IMR-90 (cell line): Measurements from ENCODE around the gene KATNBL1. TPM values are rescaled to one million over a fixed set of nuclear protein-coding genes. Genes with fewer than 3 reads are reported as not detected.
A peak's percentile ranks its signal among the peaks of the same experiment; 100 is the strongest.

Source experiments
- ATAC-seq: fragments of 200-7000 bp; cut with Tn5 transposase; 2 replicates; pipeline ENCODE4 v1.9.1; 2020; ENCODE audit warnings: low read depth, mild to moderate bottlenecking, moderate library complexity
- BruUV-seq: library from RNA; stranded (reverse); fragments of 400-500 nt; replicated peaks from 2 replicates; lab custom pipeline; 2021; lab: Mats Ljungman, UMichigan
- CTCF ChIA-PET: fragments of 300-600 bp; formaldehyde crosslinking; extraction: SDS; loops from one replicate; lab custom pipeline; 2021; ENCODE audit warnings: antibody characterized with exemption; lab: Yijun Ruan, JAX
- POLR2A ChIA-PET: fragments of 300-600 bp; sonication (Branson Sonifier 250); formaldehyde crosslinking; loops from one replicate; lab custom pipeline; 2022; ENCODE audit warnings: antibody characterized with exemption; ENCODE audit not compliant: unreplicated experiment; lab: Charles Lee
- DNase-seq: peaks from one replicate; pipeline ENCODE4 v3.0.0; 2013
- H2AFZ ChIP-seq: replicated peaks from 2 replicates; pipeline ENCODE3; 2013; ENCODE audit warnings: low read length, mild to moderate bottlenecking; ENCODE audit not compliant: poor library complexity
- H2AK5ac ChIP-seq: 2 replicates; pipeline ENCODE4 v1.6.1; 2013; ENCODE audit warnings: low read depth, low read length, inconsistent platforms
- H2AK9ac ChIP-seq: replicated peaks from 2 replicates; pipeline ENCODE3; 2013; ENCODE audit warnings: mild to moderate bottlenecking, low read depth, low read length, moderate library complexity; ENCODE audit not compliant: poor library complexity
- H2BK120ac ChIP-seq: 2 replicates; pipeline ENCODE4 v1.6.1; 2013; ENCODE audit warnings: low read depth, low read length, inconsistent platforms
- H2BK15ac ChIP-seq: 3 replicates; pipeline ENCODE4 v1.6.1; 2013; ENCODE audit warnings: low read depth, low read length, inconsistent platforms
- H2BK20ac ChIP-seq: 2 replicates; pipeline ENCODE4 v1.6.1; 2013; ENCODE audit warnings: low read depth, mild to moderate bottlenecking, inconsistent platforms, low read length, moderate library complexity
- H2BK5ac ChIP-seq: 2 replicates; pipeline ENCODE4 v1.6.1; 2013; ENCODE audit warnings: mild to moderate bottlenecking, low read depth, low read length, inconsistent platforms; ENCODE audit not compliant: poor library complexity, severe bottlenecking
- H3K14ac ChIP-seq: replicated peaks from 2 replicates; pipeline ENCODE4 v1.6.1; 2013; ENCODE audit warnings: low read depth, low read length, inconsistent platforms
- H3K18ac ChIP-seq: 2 replicates; pipeline ENCODE4 v1.6.1; 2013; ENCODE audit warnings: low read depth, low read length, control low read depth
- H3K23ac ChIP-seq: 2 replicates; pipeline ENCODE4 v1.6.1; 2013; ENCODE audit warnings: low read depth, low read length, inconsistent platforms
- H3K27ac ChIP-seq: 2 replicates; pipeline ENCODE4 v1.5.1; 2013; ENCODE audit warnings: mild to moderate bottlenecking, control low read depth, low read length; ENCODE audit not compliant: insufficient read depth
- H3K27me3 ChIP-seq: 2 replicates; pipeline ENCODE4 v1.6.1; 2013; ENCODE audit warnings: low read length; ENCODE audit not compliant: control insufficient read depth, insufficient read depth
- H3K36me3 ChIP-seq: 2 replicates; pipeline ENCODE4 v1.6.1; 2013; ENCODE audit warnings: low read length, mixed read lengths; ENCODE audit not compliant: control insufficient read depth, insufficient read depth
- H3K4ac ChIP-seq: 2 replicates; pipeline ENCODE4 v1.6.1; 2013; ENCODE audit warnings: low read depth, low read length, inconsistent platforms
- H3K4me1 ChIP-seq: 2 replicates; pipeline ENCODE4 v1.6.1; 2013; ENCODE audit warnings: low read length, mixed read lengths; ENCODE audit not compliant: control insufficient read depth, insufficient read depth
- H3K4me2 ChIP-seq: 2 replicates; pipeline ENCODE4 v1.6.1; 2013; ENCODE audit warnings: low read depth, mild to moderate bottlenecking, control low read depth, low read length, moderate library complexity
- H3K4me3 ChIP-seq: 2 replicates; pipeline ENCODE4 v1.5.1; 2013; ENCODE audit warnings: low read depth, mild to moderate bottlenecking, control low read depth, low read length, moderate library complexity; ENCODE audit not compliant: insufficient read depth
- H3K56ac ChIP-seq: 2 replicates; pipeline ENCODE4 v1.6.1; 2013; ENCODE audit warnings: low read length, inconsistent platforms; ENCODE audit not compliant: insufficient read depth; ENCODE audit errors: extremely low read depth
- H3K79me1 ChIP-seq, 2 experiments: 2 replicates each; pipeline ENCODE4 v1.6.1; 2013; ENCODE audit warnings: low read length in 2 of 2, inconsistent platforms in 1 of 2, low read depth in 1 of 2
- H3K9ac ChIP-seq: 2 replicates; pipeline ENCODE4 v1.6.1; 2013; ENCODE audit warnings: low read depth, low read length, control low read depth
- H3K9me1 ChIP-seq: 2 replicates; pipeline ENCODE4 v1.6.1; 2013; ENCODE audit warnings: low read length, inconsistent platforms; ENCODE audit not compliant: insufficient read depth
- H3K9me3 ChIP-seq: 2 replicates; pipeline ENCODE4 v1.6.1; 2013; ENCODE audit warnings: low read length; ENCODE audit not compliant: control insufficient read depth, insufficient read depth
- H4K20me1 ChIP-seq: 2 replicates; pipeline ENCODE4 v1.6.1; 2013; ENCODE audit warnings: low read length, inconsistent platforms; ENCODE audit not compliant: insufficient read depth
- H4K5ac ChIP-seq: 2 replicates; pipeline ENCODE4 v1.6.1; 2013; ENCODE audit warnings: mild to moderate bottlenecking, low read depth, low read length, control low read depth
- H4K8ac ChIP-seq, 2 experiments: 2 replicates each; pipeline ENCODE4 v1.6.1; 2013; ENCODE audit warnings: low read depth in 2 of 2, low read length in 2 of 2, control low read depth in 1 of 2, inconsistent platforms in 1 of 2
- H4K91ac ChIP-seq: 2 replicates; pipeline ENCODE4 v1.6.1; 2013; ENCODE audit warnings: low read depth, low read length, inconsistent platforms; ENCODE audit not compliant: insufficient read depth
- BHLHE40 ChIP-seq: fragments of 150-350 bp; IDR thresholded peaks from 2 replicates; pipeline ENCODE4 v1.6.1; 2016; ENCODE audit warnings: mild to moderate bottlenecking, low read depth, low read length
- CHD1 ChIP-seq: IDR thresholded peaks from 2 replicates; pipeline ENCODE4 v1.6.1; 2012; ENCODE audit warnings: low read depth, low read length, improper control_type of control experiment
- FOS ChIP-seq: fragments of 150-350 bp; IDR thresholded peaks from 2 replicates; pipeline ENCODE4 v1.6.1; 2016; ENCODE audit warnings: low read depth, low read length
- MAFK ChIP-seq: IDR thresholded peaks from 2 replicates; pipeline ENCODE4 v1.6.1; 2012; ENCODE audit warnings: low read depth, low read length, improper control_type of control experiment
- MAZ ChIP-seq: IDR thresholded peaks from 2 replicates; pipeline ENCODE4 v1.6.1; 2012; ENCODE audit warnings: low read depth, mild to moderate bottlenecking, low read length, improper control_type of control experiment, moderate library complexity, borderline replicate concordance
- MXI1 ChIP-seq: IDR thresholded peaks from 2 replicates; pipeline ENCODE4 v1.6.1; 2012; ENCODE audit warnings: low read depth, mild to moderate bottlenecking, low read length, moderate library complexity, borderline replicate concordance
- NFE2L2 ChIP-seq: fragments of 150-350 bp; IDR thresholded peaks from 2 replicates; pipeline ENCODE4 v1.6.1; 2016; ENCODE audit warnings: low read depth, mild to moderate bottlenecking, low read length
- RAD21 ChIP-seq: IDR thresholded peaks from 2 replicates; pipeline ENCODE4 v1.6.1; 2012; ENCODE audit warnings: low read length, improper control_type of control experiment
- RCOR1 ChIP-seq: IDR thresholded peaks from 2 replicates; pipeline ENCODE4 v1.6.1; 2012; ENCODE audit warnings: mild to moderate bottlenecking, low read length, improper control_type of control experiment; ENCODE audit not compliant: insufficient replicate concordance
- RFX5 ChIP-seq: IDR thresholded peaks from 2 replicates; pipeline ENCODE4 v1.8.0; 2012; ENCODE audit warnings: low read depth, mild to moderate bottlenecking, low read length, moderate library complexity
- SMC3 ChIP-seq: fragments of 150-350 bp; IDR thresholded peaks from 2 replicates; pipeline ENCODE4 v1.6.1; 2016; ENCODE audit warnings: low read depth, mild to moderate bottlenecking, antibody characterized with exemption, low read length, moderate library complexity
- WGBS, 2 experiments: methylation state at CpG; one replicate each; pipeline versions ENCODE4 v1.1.5 to v1.1.7; 2013; ENCODE audit warnings: missing lambda C conversion rate in 2 of 2; ENCODE audit not compliant: insufficient read length in 1 of 2; ENCODE audit errors: extremely low coverage in 2 of 2; 5-methylcytosine and 5-hydroxymethylcytosine counted together
- dilution Hi-C: fragments of 300-500 bp; cut with HindIII; formaldehyde crosslinking; loops from one replicate; pipeline ENCODE4 v1.14.3; 2018; ENCODE audit warnings: low sequenced_read_pairs; ENCODE audit not compliant: unreplicated experiment
- in situ Hi-C: fragments of 300-500 bp; cut with MboI; formaldehyde crosslinking; loops from 3 replicates; pipeline ENCODE4 v1.14.3; 2019; ENCODE audit warnings: low sequenced_read_pairs, inconsistent platforms, mixed read lengths
- intact Hi-C: fragments of 100-400 bp; cut with micrococcal nuclease; formaldehyde crosslinking; loops from 2 replicates; pipeline ENCODE4 v1.10.0; 2022
- polyA plus RNA-seq, 3 experiments: library from polyadenylated mRNA; depleted of rRNA; stranded (reverse); fragments of >200 nt; gene quantifications; 2 replicates each; pipeline ENCODE4 v1.2.3, GENCODE V29; 2012; ENCODE audit warnings: low replicate concordance in 1 of 3
- total RNA-seq: library from RNA; depleted of rRNA; stranded (reverse); fragments of >200 nt; gene quantifications from 2 replicates; pipeline ENCODE4 v1.2.3, GENCODE V29; 2012
- TF ChIP-seq, protein P1 (sequence below): fragments of 150-350 bp; IDR thresholded peaks from 2 replicates; pipeline ENCODE4 v1.6.1; 2017; ENCODE audit warnings: mild to moderate bottlenecking, antibody characterized with exemption, low read length, low read depth
- TF ChIP-seq, protein P2 (sequence below): fragments of 150-350 bp; IDR thresholded peaks from 2 replicates; pipeline ENCODE4 v1.6.1; 2016; ENCODE audit warnings: low read depth, mild to moderate bottlenecking, low read length, moderate library complexity, borderline replicate concordance
- TF ChIP-seq, protein P3 (sequence below): conservative IDR thresholded peaks from 2 replicates; pipeline ENCODE4 v1.5.1; 2012; ENCODE audit warnings: mild to moderate bottlenecking, low read depth, low read length, improper control_type of control experiment

KATNBL1 gene
- total and polyA plus RNA-seq, 2 of the 4 experiments (the other 2 are of a cell fraction) = 17.1 to 24.0 TPM

DNA sequence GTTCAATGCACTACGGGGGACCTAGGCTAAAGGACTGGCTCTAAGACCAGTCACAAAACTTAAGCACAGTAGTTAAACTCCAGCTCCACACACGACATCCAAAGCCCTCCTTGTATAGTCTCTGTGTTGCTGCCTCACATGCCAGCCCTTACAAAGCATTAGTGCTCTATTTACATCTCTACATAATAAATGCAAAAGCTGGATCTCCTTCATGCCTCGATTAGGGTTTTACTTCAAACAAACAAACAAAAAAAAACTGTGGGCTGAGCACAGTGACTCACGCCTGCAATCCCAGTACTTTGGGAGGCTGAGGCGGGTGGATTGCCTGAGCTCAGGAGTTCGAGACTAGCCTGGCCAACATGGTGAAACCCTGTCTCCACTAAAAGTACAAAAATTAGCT is 98.4 kb downstream of the KATNBL1 start:
- ATAC-seq (peak; percentile 52), DNase-seq (no peak)
- H3K4me1 ChIP-seq = no peaks in the 10 kb centered on the region; the same call in 1 of the 2 replicates
- no peak overlapping the region for H3K14ac ChIP-seq
- no peaks in the 10 kb centered on the region for H3K9me1 ChIP-seq
- in situ Hi-C loops = loop anchor here (25.0 kb wide), 1 partner anchor 476 kb away; the partner anchor contains the start of gene GOLGA8B
- TF ChIP-seq MAZ (no peak), MAFK (no peak), BHLHE40 (no peak), RFX5 (no peak), MXI1 (no peak), FOS (no peak), NFE2L2 (no peak), RAD21 (no peak), SMC3 (no peak), RCOR1 (no peak), CHD1 (no peak)
- TF ChIP-seq, protein P1, sequence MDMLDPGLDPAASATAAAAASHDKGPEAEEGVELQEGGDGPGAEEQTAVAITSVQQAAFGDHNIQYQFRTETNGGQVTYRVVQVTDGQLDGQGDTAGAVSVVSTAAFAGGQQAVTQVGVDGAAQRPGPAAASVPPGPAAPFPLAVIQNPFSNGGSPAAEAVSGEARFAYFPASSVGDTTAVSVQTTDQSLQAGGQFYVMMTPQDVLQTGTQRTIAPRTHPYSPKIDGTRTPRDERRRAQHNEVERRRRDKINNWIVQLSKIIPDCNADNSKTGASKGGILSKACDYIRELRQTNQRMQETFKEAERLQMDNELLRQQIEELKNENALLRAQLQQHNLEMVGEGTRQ = no peak
- TF ChIP-seq, protein P2, sequence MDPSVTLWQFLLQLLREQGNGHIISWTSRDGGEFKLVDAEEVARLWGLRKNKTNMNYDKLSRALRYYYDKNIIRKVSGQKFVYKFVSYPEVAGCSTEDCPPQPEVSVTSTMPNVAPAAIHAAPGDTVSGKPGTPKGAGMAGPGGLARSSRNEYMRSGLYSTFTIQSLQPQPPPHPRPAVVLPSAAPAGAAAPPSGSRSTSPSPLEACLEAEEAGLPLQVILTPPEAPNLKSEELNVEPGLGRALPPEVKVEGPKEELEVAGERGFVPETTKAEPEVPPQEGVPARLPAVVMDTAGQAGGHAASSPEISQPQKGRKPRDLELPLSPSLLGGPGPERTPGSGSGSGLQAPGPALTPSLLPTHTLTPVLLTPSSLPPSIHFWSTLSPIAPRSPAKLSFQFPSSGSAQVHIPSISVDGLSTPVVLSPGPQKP = no peak
- TF ChIP-seq, protein P3, sequence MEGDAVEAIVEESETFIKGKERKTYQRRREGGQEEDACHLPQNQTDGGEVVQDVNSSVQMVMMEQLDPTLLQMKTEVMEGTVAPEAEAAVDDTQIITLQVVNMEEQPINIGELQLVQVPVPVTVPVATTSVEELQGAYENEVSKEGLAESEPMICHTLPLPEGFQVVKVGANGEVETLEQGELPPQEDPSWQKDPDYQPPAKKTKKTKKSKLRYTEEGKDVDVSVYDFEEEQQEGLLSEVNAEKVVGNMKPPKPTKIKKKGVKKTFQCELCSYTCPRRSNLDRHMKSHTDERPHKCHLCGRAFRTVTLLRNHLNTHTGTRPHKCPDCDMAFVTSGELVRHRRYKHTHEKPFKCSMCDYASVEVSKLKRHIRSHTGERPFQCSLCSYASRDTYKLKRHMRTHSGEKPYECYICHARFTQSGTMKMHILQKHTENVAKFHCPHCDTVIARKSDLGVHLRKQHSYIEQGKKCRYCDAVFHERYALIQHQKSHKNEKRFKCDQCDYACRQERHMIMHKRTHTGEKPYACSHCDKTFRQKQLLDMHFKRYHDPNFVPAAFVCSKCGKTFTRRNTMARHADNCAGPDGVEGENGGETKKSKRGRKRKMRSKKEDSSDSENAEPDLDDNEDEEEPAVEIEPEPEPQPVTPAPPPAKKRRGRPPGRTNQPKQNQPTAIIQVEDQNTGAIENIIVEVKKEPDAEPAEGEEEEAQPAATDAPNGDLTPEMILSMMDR = no peak
- H2BK15ac ChIP-seq = no peak overlapping the region
- H3K9ac ChIP-seq = no peak overlapping the region; the same call in 1 of the 2 replicates
- H2BK120ac ChIP-seq = no peak overlapping the region
- H4K91ac ChIP-seq = no peak overlapping the region
- no peak overlapping the region for H3K4me3 ChIP-seq
- no peak overlapping the region for H2BK5ac ChIP-seq
- no peak overlapping the region for H3K4ac ChIP-seq
- no peak overlapping the region for H3K23ac ChIP-seq
- 75% methylated on average over 2 of the region's 6 CpGs; no CpG with 5 or more reads in 1 of the 2 experiments for WGBS, 2 experiments
- H4K20me1 ChIP-seq = no peaks in the 10 kb centered on the region
- dilution Hi-C loops = no loop called here
- H2AK9ac ChIP-seq = no peak overlapping the region
- H3K56ac ChIP-seq = no peak overlapping the region
- H3K9me3 ChIP-seq = no peaks in the 10 kb centered on the region
- H4K5ac ChIP-seq = peak overlapping the region; percentile 83; the same call in 1 of the 2 replicates
- no peaks in the 10 kb centered on the region for H3K27me3 ChIP-seq
- intact Hi-C loops = loop anchor here (2.0 kb wide), 1 partner anchor 477 kb away; no protein-coding TSS in a partner anchor
- no TSS peak for BruUV-seq
- no peak overlapping the region for H2BK20ac ChIP-seq
- CTCF ChIA-PET = interaction anchor here (3.4 kb wide), 1 partner anchor 99 kb away, joined by 32 read pairs; the partner anchor contains the start of gene KATNBL1
- POLR2A ChIA-PET = interaction anchor here (0.8 kb wide), 1 partner anchor 10 kb away, joined by 3 read pairs; the partner anchor contains the start of genes EMC7 and PGBD4
- H4K8ac ChIP-seq = no peak overlapping the region
- no peak overlapping the region for H3K27ac ChIP-seq
- H3K18ac ChIP-seq = no peak overlapping the region
- no peak overlapping the region for H2AFZ ChIP-seq
- no peaks in the 10 kb centered on the region for H3K79me1 ChIP-seq
- H3K36me3 ChIP-seq = no peaks in the 10 kb centered on the region
- H2AK5ac ChIP-seq = no peak overlapping the region
- H3K4me2 ChIP-seq = no peak overlapping the region
